Muscle of leg (tissue), 11 donors: Measurements from ENCODE around the gene PGM3. TPM values are rescaled to one million over a fixed set of nuclear protein-coding genes. Genes with fewer than 3 reads are reported as not detected.

ENCODE experiments used
- DNase-seq: peaks from one replicate; pipeline ENCODE4 v3.0.0; 2013
- H3K27ac ChIP-seq: one replicate; pipeline ENCODE4 v1.5.1; 2013; ENCODE audit warnings: mild to moderate bottlenecking, low read length, control low read depth
- H3K27me3 ChIP-seq: one replicate; pipeline ENCODE4 v1.6.1; 2013; ENCODE audit warnings: low read length; ENCODE audit not compliant: control insufficient read depth, insufficient read depth
- H3K36me3 ChIP-seq: one replicate; pipeline ENCODE4 v1.6.1; 2013; ENCODE audit warnings: low read length; ENCODE audit not compliant: control insufficient read depth, insufficient read depth
- H3K4me1 ChIP-seq: one replicate; pipeline ENCODE4 v1.6.1; 2013; ENCODE audit warnings: low read length; ENCODE audit not compliant: control insufficient read depth, insufficient read depth
- H3K4me3 ChIP-seq: one replicate; pipeline ENCODE4 v1.5.1; 2013; ENCODE audit warnings: low read length, control low read depth
- H3K9me3 ChIP-seq: replicated peaks from 2 replicates; pipeline ENCODE4 v1.6.1; 2013; ENCODE audit warnings: low read depth, low read length; ENCODE audit not compliant: control insufficient read depth
- WGBS: methylation state at CpG from one replicate; pipeline ENCODE4 v1.1.5; 2013; ENCODE audit warnings: missing lambda C conversion rate; ENCODE audit not compliant: insufficient coverage; 5-methylcytosine and 5-hydroxymethylcytosine counted together
- polyA plus RNA-seq, 8 donors: library from polyadenylated mRNA; unstranded; fragments of 120-200 nt; gene quantifications; one replicate each; pipeline versions ENCODE4 v1.2.1 to v1.2.3, GENCODE V29; 2013; ENCODE audit warnings: inconsistent platforms in 1 of 8, low replicate concordance in 1 of 8; ENCODE audit not compliant: insufficient read length in 8 of 8, insufficient read depth in 1 of 8
- total RNA-seq: library from RNA; stranded (reverse); fragments of 120-200 nt; gene quantifications from one replicate; pipeline ENCODE4 v1.2.4, GENCODE V29; 2013

Gene PGM3
- total and polyA plus RNA-seq, 9 donors: 27.7 to 52.9 (median 36.1) TPM

DNA sequence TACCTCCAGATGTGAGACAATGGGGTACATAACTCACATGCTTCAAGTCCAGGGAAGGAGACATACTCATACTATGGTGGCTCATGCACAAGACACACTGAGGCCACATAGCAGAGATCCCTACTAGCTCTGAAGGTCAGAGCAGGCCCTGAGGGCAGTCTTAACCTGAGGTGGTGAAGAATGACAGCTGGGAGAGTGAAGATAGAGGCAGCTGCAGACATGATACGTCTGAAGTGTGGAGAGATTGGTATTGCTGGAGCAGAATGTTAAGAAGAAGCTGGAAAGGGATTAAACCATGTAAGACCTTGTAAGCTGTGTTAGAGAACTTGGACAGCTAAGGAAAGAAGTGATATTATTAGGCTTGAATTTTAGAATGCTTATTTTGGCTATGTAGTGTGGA is 32.9 kb downstream of the PGM3 start:
- 73% methylated on average over 1 of the region's 1 CpG for WGBS
- Histone ChIP-seq H3K4me3 (no peak overlapping the region), H3K9me3 (no peaks in the 10 kb centered on the region), H3K27me3 (no peaks in the 10 kb centered on the region), H3K36me3 (peaks cover 28% of the 10 kb centered on the region), H3K27ac (no peak overlapping the region), H3K4me1 (no peaks in the 10 kb centered on the region)
- peak; percentile 10 for DNase-seq

DNA sequence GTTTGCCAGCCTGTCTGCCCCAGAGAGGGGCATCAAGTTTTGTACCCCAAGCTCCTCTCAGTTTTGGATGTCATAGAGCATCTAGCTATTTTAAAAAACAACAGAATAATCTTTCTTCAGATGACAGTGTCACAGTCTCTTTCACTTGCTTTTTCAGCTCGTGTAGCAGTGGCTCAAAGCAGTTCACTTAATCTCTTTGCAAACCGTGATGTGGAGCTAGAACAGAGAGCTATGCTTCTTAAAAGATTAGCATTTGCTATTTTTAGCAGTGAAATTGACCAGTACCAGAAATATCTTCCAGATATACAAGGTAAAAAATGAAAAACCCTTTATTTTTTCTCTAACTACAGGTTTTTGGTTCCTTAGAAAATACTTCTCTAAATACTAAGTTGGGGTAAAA is 37.3 kb downstream of the PGM3 start:
- no peaks in the 10 kb centered on the region for H3K4me1 ChIP-seq
- no peak overlapping the region for H3K27ac ChIP-seq
- no CpG with 5 or more reads among the region's 2 CpGs for WGBS
- no peak overlapping the region for H3K4me3 ChIP-seq
- no peak for DNase-seq
- no peaks in the 10 kb centered on the region for H3K9me3 ChIP-seq
- peaks cover 41% of the 10 kb centered on the region for H3K36me3 ChIP-seq
- H3K27me3 ChIP-seq: no peaks in the 10 kb centered on the region

DNA sequence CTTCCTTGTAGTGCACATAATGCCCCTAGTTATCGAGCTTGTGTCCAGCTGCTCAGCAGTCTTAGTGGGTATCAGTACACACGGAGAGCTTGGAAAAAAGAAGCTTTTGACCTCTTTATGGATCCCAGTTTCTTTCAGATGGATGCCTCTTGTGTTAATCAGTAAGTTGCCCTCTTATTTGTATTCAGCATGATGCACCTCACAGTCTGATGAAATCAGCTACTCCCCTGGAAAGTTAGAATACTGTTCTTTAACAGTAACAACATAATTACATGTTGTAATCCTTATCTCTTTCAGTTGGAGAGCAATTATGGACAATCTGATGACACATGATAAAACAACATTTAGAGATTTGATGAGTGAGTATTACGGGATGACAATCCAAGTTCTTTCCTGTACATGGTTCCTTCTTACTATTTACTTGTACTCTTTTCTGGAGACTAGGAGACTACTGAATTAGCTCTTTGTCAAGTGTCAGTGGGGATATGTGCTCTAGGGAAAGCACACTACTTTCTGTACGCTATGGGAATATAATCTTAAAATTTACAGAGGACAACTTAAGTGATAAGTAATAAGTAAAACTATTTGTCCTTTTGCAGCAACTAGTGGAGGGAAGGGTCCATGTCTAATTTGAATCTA is 39.1 kb downstream of the PGM3 start:
- Histone ChIP-seq H3K27me3 (no peaks in the 10 kb centered on the region), H3K4me3 (no peak overlapping the region), H3K9me3 (no peaks in the 10 kb centered on the region), H3K27ac (no peak overlapping the region), H3K36me3 (peaks cover 30% of the 10 kb centered on the region), H3K4me1 (no peaks in the 10 kb centered on the region)
- no CpG with 5 or more reads among the region's 4 CpGs for WGBS
- no peak for DNase-seq

DNA sequence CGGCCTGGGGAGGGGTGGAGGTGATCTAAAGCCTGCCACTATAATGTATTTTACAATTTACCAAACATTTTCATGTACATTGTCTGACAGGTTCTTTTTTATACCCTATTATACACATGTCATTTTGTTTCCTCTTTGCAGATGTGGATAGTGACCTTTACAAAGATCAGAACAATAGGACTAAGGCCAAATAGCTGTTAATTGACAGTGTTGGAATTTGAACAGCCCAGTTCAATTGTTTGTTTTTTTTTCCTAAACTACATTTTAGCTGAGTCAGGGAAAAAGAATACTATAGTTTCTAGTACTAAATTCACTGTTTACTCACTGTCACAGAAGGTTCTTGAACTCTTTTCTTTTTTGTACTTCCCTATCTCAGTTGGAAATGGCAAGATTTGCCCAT is 40.2 kb downstream of the PGM3 start:
- Histone ChIP-seq H3K4me1 (no peaks in the 10 kb centered on the region), H3K27me3 (no peaks in the 10 kb centered on the region), H3K9me3 (no peaks in the 10 kb centered on the region), H3K4me3 (no peak overlapping the region), H3K27ac (no peak overlapping the region), H3K36me3 (peaks cover 32% of the 10 kb centered on the region)
- DNase-seq: no peak
- WGBS: no CpG with 5 or more reads among the region's 1 CpG

DNA sequence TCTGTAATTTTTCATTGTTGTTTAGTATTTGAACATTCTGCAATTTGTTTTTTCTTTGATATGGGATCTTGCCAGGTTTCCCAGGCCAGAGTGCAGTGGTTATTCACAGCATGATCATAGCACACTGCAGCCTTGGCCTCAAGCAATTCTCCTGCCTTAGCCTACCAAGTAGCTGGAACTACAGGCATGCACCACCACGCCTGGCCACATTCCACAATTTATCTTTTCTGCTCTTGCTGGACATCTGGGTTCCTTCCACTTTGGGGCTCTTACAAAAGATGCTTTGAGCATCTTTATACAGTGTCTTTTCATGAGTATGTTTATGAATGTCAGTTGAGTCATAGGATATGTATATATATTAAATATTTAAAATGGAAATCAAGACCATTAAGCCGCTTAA is 42.0 kb downstream of the PGM3 start:
- H3K4me3 ChIP-seq: no peak overlapping the region
- no peaks in the 10 kb centered on the region for H3K9me3 ChIP-seq
- no peaks in the 10 kb centered on the region for H3K4me1 ChIP-seq
- H3K27ac ChIP-seq: no peak overlapping the region
- WGBS: no CpG with 5 or more reads among the region's 2 CpGs
- H3K36me3 ChIP-seq: peaks cover 28% of the 10 kb centered on the region
- H3K27me3 ChIP-seq: no peaks in the 10 kb centered on the region
- DNase-seq: no peak

DNA sequence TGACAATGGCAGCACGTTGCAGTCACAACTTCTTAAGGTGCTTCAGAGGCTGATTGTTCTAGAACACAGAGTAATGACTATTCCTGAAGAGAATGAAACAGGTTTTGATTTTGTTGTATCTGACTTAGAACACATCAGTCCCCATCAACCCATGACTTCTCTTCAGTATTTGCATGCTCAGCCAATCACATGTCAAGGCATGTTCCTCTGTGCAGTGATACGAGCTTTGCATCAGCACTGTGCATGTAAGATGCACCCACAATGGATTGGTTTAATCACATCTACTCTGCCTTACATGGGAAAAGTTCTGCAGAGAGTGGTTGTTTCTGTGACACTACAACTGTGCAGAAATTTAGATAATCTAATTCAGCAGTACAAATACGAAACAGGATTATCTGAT is 54.3 kb downstream of the PGM3 start:
- H3K27ac ChIP-seq: no peak overlapping the region
- H3K4me1 ChIP-seq: no peaks in the 10 kb centered on the region
- H3K27me3 ChIP-seq: no peaks in the 10 kb centered on the region
- no peaks in the 10 kb centered on the region for H3K9me3 ChIP-seq
- DNase-seq: no peak
- WGBS: no CpG with 5 or more reads among the region's 3 CpGs
- H3K4me3 ChIP-seq: no peak overlapping the region
- H3K36me3 ChIP-seq: peaks cover 19% of the 10 kb centered on the region

DNA sequence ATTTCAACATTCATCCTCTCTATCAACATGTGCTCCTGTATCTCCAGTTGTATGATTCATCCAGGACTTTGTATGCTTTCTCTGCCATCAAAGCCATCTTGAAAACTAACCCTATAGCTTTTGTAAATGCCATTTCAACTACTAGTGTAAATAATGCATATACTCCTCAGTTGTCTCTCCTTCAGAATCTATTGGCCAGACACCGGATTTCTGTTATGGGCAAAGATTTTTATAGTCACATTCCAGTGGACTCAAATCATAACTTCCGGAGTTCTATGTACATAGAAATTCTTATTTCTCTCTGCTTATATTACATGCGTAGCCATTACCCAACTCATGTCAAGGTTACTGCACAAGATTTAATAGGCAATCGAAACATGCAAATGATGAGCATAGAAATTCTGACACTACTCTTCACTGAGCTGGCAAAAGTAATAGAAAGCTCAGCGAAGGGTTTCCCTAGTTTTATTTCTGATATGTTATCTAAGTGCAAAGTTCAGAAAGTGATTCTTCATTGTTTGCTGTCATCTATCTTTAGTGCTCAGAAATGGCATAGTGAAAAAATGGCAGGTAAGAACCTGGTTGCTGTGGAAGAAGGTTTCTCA is 54.8 kb downstream of the PGM3 start:
- H3K9me3 ChIP-seq: no peaks in the 10 kb centered on the region
- peaks cover 19% of the 10 kb centered on the region for H3K36me3 ChIP-seq
- H3K4me1 ChIP-seq: no peaks in the 10 kb centered on the region
- H3K4me3 ChIP-seq: no peak overlapping the region
- H3K27ac ChIP-seq: no peak overlapping the region
- no CpG with 5 or more reads among the region's 5 CpGs for WGBS
- no peaks in the 10 kb centered on the region for H3K27me3 ChIP-seq
- no peak for DNase-seq

DNA sequence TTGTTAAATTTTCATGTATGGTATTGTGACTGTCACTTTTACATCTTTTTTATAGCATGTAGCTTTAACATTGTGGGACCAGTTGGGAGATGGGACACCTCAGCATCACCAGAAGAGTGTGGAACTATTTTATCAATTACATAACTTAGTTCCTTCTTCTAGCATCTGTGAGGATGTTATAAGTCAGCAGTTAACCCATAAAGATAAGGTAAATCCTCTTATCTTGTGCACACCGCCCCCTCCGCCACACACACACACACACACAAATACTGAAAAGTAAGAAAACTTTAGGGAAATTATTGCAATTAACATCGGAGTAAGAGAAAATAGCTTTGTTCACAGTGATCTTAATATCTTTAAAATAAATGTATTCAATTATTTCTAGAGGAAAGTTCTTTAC is 60.9 kb downstream of the PGM3 start:
- Histone ChIP-seq H3K27me3 (no peaks in the 10 kb centered on the region), H3K9me3 (no peaks in the 10 kb centered on the region), H3K4me1 (no peaks in the 10 kb centered on the region), H3K27ac (no peak overlapping the region), H3K4me3 (no peak overlapping the region), H3K36me3 (peaks cover 20% of the 10 kb centered on the region)
- DNase-seq: no peak
- no CpG with 5 or more reads among the region's 3 CpGs for WGBS

DNA sequence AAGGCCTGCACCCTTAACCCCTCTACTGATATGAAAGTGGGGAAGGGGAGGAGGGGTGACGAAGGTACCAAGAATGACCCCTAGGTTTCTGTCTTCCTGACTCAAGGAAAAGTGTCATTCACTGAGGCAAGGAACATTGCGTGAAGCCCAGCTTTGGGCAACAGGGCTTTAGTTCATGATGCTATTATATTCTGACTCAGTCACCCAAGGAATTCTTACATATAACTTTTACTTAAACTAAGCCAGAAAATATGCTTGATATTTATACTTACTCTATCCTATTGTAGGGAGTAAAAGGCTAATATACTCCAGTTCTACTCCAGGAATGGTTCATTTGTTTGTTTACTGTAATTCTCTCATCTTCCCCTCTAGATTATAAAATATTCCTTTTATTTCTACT is 65.1 kb downstream of the PGM3 start:
- DNase-seq: no peak
- H3K36me3 ChIP-seq: peaks cover 29% of the 10 kb centered on the region
- H3K27me3 ChIP-seq: no peaks in the 10 kb centered on the region
- H3K4me3 ChIP-seq: no peak overlapping the region
- WGBS: 80% methylated on average over 1 of the region's 2 CpGs
- no peak overlapping the region for H3K27ac ChIP-seq
- no peaks in the 10 kb centered on the region for H3K4me1 ChIP-seq
- no peaks in the 10 kb centered on the region for H3K9me3 ChIP-seq

DNA sequence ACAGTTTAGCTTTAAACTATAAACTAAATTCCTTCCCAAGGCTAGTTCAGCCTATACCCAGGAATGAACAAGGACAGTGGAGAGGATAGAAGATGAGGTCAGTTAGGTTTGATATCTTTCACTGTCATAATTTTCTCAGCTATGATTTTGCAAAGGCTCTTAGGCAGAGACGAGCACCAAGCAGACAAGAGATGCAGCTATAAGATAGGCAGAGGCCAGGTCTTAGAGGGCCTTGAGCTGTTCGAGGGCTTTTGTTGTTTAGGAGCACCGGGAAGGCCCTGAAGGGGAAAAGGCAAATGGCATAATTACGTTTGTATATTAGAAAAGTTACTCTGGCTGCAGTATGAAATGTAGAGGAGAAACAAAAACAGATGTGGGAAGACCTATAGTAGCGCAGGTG is 65.8 kb downstream of the PGM3 start:
- Histone ChIP-seq H3K4me3 (no peak overlapping the region), H3K27me3 (no peaks in the 10 kb centered on the region), H3K27ac (no peak overlapping the region), H3K4me1 (no peaks in the 10 kb centered on the region), H3K36me3 (peaks cover 29% of the 10 kb centered on the region), H3K9me3 (no peaks in the 10 kb centered on the region)
- DNase-seq: no peak
- WGBS: 90% methylated on average over 5 of the region's 5 CpGs

DNA sequence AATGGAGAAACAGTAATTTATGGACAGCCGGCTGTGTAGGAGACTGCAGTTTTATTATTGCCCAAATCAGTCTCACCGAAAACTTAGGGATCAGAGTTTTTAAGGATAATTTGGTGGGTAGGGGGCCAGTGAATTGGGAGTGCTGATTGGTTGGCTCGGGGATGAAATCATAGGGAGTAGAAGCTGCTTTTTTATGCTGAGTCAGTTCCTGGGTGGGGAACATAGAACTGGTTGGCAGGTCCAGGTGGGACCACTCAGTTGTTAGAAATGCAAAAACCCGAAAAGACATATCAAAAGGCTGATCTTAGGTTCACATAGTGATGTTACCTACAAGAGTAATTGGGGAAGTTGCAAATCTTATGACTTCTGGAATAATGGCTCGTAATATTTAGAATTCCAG is 66.3 kb downstream of the PGM3 start:
- WGBS: 100% methylated on average over 3 of the region's 5 CpGs

More for the DNA sequence above, 66.3 kb downstream of the PGM3 start:
- Histone ChIP-seq H3K36me3 (peaks cover 29% of the 10 kb centered on the region), H3K9me3 (no peaks in the 10 kb centered on the region), H3K4me3 (no peak overlapping the region), H3K27me3 (no peaks in the 10 kb centered on the region), H3K27ac (no peak overlapping the region), H3K4me1 (no peaks in the 10 kb centered on the region)
- DNase-seq: no peak
